ENCODE data around the gene CADM3. TPM values are rescaled to one million over a fixed set of nuclear protein-coding genes. Genes with fewer than 3 reads are reported as not detected.

CADM3 gene
- total RNA-seq, 5 donors from 2014 or later (not counting 1 experiment from before 2014, with no cell fraction given) = not detected

DNA sequence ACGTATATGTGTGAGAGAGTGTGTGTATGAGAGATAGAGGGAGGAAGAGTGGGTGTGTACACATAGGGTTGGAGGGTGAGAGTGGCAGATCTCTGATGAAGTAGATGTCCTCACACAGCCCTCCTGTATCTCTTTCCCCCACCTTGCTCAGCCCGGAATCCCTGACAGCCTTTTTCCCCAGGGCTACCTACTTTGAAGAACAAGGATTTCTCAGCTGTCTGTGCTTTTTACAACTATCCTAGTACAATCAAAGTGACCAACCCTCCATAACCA lies 29.1 kb upstream of the CADM3 start:
- peaks cover 27 to 41% of the 10 kb centered on the region in 2 donors for H3K27me3 Mint-ChIP-seq
- no peaks in the 10 kb centered on the region for H3K4me1 Mint-ChIP-seq
- DNase-seq = no peak
- no peak overlapping the region for H3K27ac ChIP-seq (ENCODE audit: low read length)
- ATAC-seq (replicated peaks in 1 of 4) = no peak
- WGBS (ENCODE audit: insufficient coverage) = 27% methylated on average over 1 of the region's 2 CpGs
- H3K9me3 ChIP-seq = no peaks in the 10 kb centered on the region
- no peaks in the 10 kb centered on the region for H3K4me1 ChIP-seq (ENCODE audit: control insufficient read depth in 1 of 2, extremely low read depth in 1 of 2, insufficient read depth in 2 of 2, low read length in 2 of 2)
- no peaks in the 10 kb centered on the region for H3K36me3 ChIP-seq (ENCODE audit: control insufficient read depth in 2 of 2, extremely low read depth in 1 of 2, insufficient read depth in 1 of 2, low read length in 1 of 2)
- ChIA-PET CTCF (no interaction called here), POLR2A (no interaction called here)
- H3K36me3 Mint-ChIP-seq = no peaks in the 10 kb centered on the region
- H3K27ac Mint-ChIP-seq = no peak overlapping the region
- no peak overlapping the region for H3K4me3 ChIP-seq (ENCODE audit: control insufficient read depth in 1 of 2, extremely low read depth in 1 of 2, low read length in 1 of 2)
- H3K27me3 ChIP-seq (replicated peaks in 1 of 2; ENCODE audit: control insufficient read depth in 2 of 2, extremely low read depth in 1 of 2, insufficient read depth in 2 of 2, low read length in 1 of 2) = peaks cover 10 to 21% of the 10 kb centered on the region in 2 experiments
- no peak overlapping the region for H3K4me3 Mint-ChIP-seq
- H3K9me3 Mint-ChIP-seq = no peaks in the 10 kb centered on the region

DNA sequence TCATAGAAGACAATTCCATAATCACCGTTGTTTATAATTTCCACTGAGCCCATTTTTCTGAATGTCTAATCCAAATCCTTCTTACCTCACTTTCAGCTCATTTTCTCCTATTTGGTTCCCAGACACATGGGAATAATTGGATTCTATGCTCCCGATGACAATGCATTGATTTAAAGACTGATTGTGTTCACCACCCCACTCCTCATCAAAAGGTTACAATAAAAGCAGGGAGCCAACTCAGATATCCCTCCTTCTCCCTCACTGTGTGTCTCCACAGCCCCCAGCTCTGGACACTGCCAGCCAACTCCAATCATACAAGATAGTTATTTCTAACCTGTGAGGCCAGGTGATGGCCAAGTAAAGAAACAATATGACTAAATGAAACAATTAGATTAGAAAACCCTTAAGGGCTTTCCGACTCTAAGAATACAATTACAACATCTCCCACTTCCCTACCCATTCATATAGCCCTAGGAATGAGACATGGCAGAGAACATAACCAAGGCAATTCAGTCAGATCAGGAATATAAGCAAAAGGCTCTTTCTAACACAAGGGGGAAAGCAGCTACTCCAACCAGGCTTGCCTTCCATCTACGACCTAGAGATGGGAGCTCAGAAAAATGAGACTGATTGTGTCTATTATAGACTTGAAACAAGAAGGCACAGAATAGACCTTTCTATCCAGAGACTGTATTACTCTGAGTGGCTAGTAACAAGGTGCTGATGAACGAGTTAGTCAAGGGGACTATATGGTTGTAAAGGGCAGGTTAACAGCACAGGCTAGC lies 28.5 kb upstream of the CADM3 start:
- CTCF ChIA-PET = no interaction called here
- Histone ChIP-seq H3K36me3 (ENCODE audit: control insufficient read depth in 2 of 2, extremely low read depth in 1 of 2, insufficient read depth in 1 of 2, low read length in 1 of 2) (no peaks in the 10 kb centered on the region), H3K9me3 (no peaks in the 10 kb centered on the region), H3K27ac (ENCODE audit: low read length) (no peak overlapping the region), H3K4me3 (ENCODE audit: control insufficient read depth in 1 of 2, extremely low read depth in 1 of 2, low read length in 1 of 2) (no peak overlapping the region), H3K27me3 (replicated peaks in 1 of 2; ENCODE audit: control insufficient read depth in 2 of 2, extremely low read depth in 1 of 2, insufficient read depth in 2 of 2, low read length in 1 of 2) (peaks cover 10 to 21% of the 10 kb centered on the region in 2 experiments), H3K4me1 (ENCODE audit: control insufficient read depth in 1 of 2, extremely low read depth in 1 of 2, insufficient read depth in 2 of 2, low read length in 2 of 2) (no peaks in the 10 kb centered on the region)
- Mint-ChIP-seq H3K27me3 (peaks cover 27 to 37% of the 10 kb centered on the region in 2 donors), H3K4me1 (no peaks in the 10 kb centered on the region), H3K27ac (no peak overlapping the region), H3K36me3 (no peaks in the 10 kb centered on the region), H3K9me3 (no peaks in the 10 kb centered on the region), H3K4me3 (no peak overlapping the region)
- DNase-seq (no peak), ATAC-seq (replicated peaks in 1 of 4) (no peak)
- 75% methylated on average over 2 of the region's 5 CpGs for WGBS (ENCODE audit: insufficient coverage)
- POLR2A ChIA-PET = interaction anchor here in 1 of 2 donors (0.6 kb wide), 1 partner anchor 348 kb away, joined by 3 read pairs; no protein-coding TSS in a partner anchor

DNA sequence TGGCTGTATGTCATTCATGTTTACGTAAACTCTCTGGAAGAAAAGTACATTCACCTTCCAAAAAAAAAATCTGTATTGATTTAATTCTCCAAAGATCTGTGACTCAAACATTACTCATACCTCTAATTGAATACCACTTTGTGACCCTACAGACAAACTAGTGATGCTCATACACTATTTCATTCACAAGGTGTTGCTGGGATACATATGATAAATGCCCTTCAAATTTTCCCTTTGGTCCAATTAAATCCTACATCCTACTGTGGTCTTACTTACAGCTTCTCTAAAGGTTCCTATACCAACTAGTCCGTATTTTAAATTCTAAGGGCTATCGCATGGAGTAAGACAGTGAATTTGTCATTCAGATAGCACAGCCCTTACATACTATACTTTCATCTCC lies 26.8 kb upstream of the CADM3 start:
- no peaks in the 10 kb centered on the region for H3K9me3 ChIP-seq
- ChIA-PET POLR2A (no interaction called here), CTCF (no interaction called here)
- no peaks in the 10 kb centered on the region for H3K4me1 ChIP-seq (ENCODE audit: control insufficient read depth in 1 of 2, extremely low read depth in 1 of 2, insufficient read depth in 2 of 2, low read length in 2 of 2)
- H3K4me3 Mint-ChIP-seq = no peak overlapping the region
- H3K36me3 Mint-ChIP-seq = no peaks in the 10 kb centered on the region
- peaks cover 7 to 16% of the 10 kb centered on the region in 2 experiments for H3K27me3 ChIP-seq (replicated peaks in 1 of 2; ENCODE audit: control insufficient read depth in 2 of 2, extremely low read depth in 1 of 2, insufficient read depth in 2 of 2, low read length in 1 of 2)
- no peak overlapping the region for H3K4me3 ChIP-seq (ENCODE audit: control insufficient read depth in 1 of 2, extremely low read depth in 1 of 2, low read length in 1 of 2)
- no peaks in the 10 kb centered on the region for H3K4me1 Mint-ChIP-seq
- no peaks in the 10 kb centered on the region for H3K36me3 ChIP-seq (ENCODE audit: control insufficient read depth in 2 of 2, extremely low read depth in 1 of 2, insufficient read depth in 1 of 2, low read length in 1 of 2)
- H3K9me3 Mint-ChIP-seq = no peaks in the 10 kb centered on the region
- 86% methylated on average over 2 of the region's 3 CpGs for WGBS (ENCODE audit: insufficient coverage)
- DNase-seq (no peak), ATAC-seq (replicated peaks in 1 of 4) (no peak)
- H3K27ac Mint-ChIP-seq = no peak overlapping the region
- peaks cover 18 to 32% of the 10 kb centered on the region in 2 donors for H3K27me3 Mint-ChIP-seq
- H3K27ac ChIP-seq (ENCODE audit: low read length) = no peak overlapping the region

DNA sequence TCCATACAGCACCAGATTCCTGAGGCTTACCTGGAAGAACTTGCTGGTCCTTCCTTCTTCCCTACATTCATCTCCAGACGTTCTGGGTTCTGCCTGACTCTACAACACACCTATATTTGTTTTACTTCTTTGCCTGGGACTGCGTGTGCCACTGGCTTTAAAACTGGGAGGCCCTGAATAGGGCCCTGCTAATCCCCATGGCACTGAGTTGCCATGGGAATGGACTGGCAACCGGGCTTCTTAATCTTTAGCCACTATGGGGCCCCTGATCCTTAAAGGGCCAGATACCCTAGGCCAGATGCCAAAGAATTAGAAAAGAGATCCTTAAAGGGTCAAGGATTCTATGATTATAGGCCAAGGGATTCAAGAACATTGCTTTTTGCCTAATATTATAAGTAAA lies 24.4 kb upstream of the CADM3 start:
- WGBS (ENCODE audit: insufficient coverage) = 39% methylated on average over 2 of the region's 3 CpGs

DNA sequence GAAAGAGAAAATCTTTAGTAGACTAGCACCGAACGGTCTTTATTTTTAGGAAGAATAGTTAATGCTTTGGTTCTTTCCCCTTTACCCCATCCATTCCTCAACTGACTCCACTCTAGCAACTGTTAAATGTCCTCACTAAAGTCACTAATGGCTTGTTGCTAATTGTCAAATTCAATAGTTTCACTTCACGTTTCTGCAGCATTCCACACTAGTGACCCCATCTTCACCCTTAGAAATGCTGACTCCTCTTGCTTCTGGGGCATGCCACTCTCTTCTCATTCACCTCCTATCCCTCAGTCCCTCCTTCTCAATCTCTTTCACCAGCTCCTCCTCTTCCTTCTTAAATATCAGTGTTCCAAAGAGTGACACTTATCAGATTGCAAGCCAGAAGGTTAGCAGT lies 19.4 kb upstream of the CADM3 start:
- CTCF ChIA-PET = no interaction called here
- no peak for ATAC-seq (replicated peaks in 1 of 4)
- H3K9me3 ChIP-seq = no peaks in the 10 kb centered on the region
- H3K27ac ChIP-seq (ENCODE audit: low read length) = no peak overlapping the region
- WGBS (ENCODE audit: insufficient coverage) = 30% methylated on average over 1 of the region's 3 CpGs
- Mint-ChIP-seq H3K27me3 (peaks cover 29 to 35% of the 10 kb centered on the region in 2 donors), H3K36me3 (no peaks in the 10 kb centered on the region), H3K27ac (no peak overlapping the region), H3K4me1 (no peaks in the 10 kb centered on the region), H3K9me3 (peaks cover 0 to 7% (median 0%) of the 10 kb centered on the region in 3 donors), H3K4me3 (no peak overlapping the region)
- POLR2A ChIA-PET = no interaction called here
- H3K4me1 ChIP-seq (ENCODE audit: control insufficient read depth in 1 of 2, extremely low read depth in 1 of 2, insufficient read depth in 2 of 2, low read length in 2 of 2) = no peaks in the 10 kb centered on the region
- peaks cover 0 to 3% of the 10 kb centered on the region in 2 experiments for H3K27me3 ChIP-seq (replicated peaks in 1 of 2; ENCODE audit: control insufficient read depth in 2 of 2, extremely low read depth in 1 of 2, insufficient read depth in 2 of 2, low read length in 1 of 2)
- H3K4me3 ChIP-seq (ENCODE audit: control insufficient read depth in 1 of 2, extremely low read depth in 1 of 2, low read length in 1 of 2) = no peak overlapping the region
- H3K36me3 ChIP-seq (ENCODE audit: control insufficient read depth in 2 of 2, extremely low read depth in 1 of 2, insufficient read depth in 1 of 2, low read length in 1 of 2) = no peaks in the 10 kb centered on the region
- DNase-seq = no peak

More for the DNA sequence above, 24.4 kb upstream of the CADM3 start:
- DNase-seq (no peak), ATAC-seq (replicated peaks in 1 of 4) (no peak)
- no peak overlapping the region for H3K4me3 Mint-ChIP-seq
- H3K9me3 Mint-ChIP-seq = no peaks in the 10 kb centered on the region
- no peak overlapping the region for H3K27ac ChIP-seq (ENCODE audit: low read length)
- no peaks in the 10 kb centered on the region for H3K9me3 ChIP-seq
- no peaks in the 10 kb centered on the region for H3K4me1 Mint-ChIP-seq
- no peak overlapping the region for H3K4me3 ChIP-seq (ENCODE audit: control insufficient read depth in 1 of 2, extremely low read depth in 1 of 2, low read length in 1 of 2)
- H3K27me3 ChIP-seq (replicated peaks in 1 of 2; ENCODE audit: control insufficient read depth in 2 of 2, extremely low read depth in 1 of 2, insufficient read depth in 2 of 2, low read length in 1 of 2) = peaks cover 0 to 4% of the 10 kb centered on the region in 2 experiments
- no peaks in the 10 kb centered on the region for H3K36me3 Mint-ChIP-seq
- H3K4me1 ChIP-seq (ENCODE audit: control insufficient read depth in 1 of 2, extremely low read depth in 1 of 2, insufficient read depth in 2 of 2, low read length in 2 of 2) = no peaks in the 10 kb centered on the region
- H3K36me3 ChIP-seq (ENCODE audit: control insufficient read depth in 2 of 2, extremely low read depth in 1 of 2, insufficient read depth in 1 of 2, low read length in 1 of 2) = no peaks in the 10 kb centered on the region
- peaks cover 16 to 27% of the 10 kb centered on the region in 2 donors for H3K27me3 Mint-ChIP-seq
- H3K27ac Mint-ChIP-seq = no peak overlapping the region
- ChIA-PET POLR2A (no interaction called here), CTCF (interaction anchor here in 1 of 2 donors (0.5 kb wide), 1 partner anchor 63 kb away, joined by 4 read pairs; no protein-coding TSS in a partner anchor)

DNA sequence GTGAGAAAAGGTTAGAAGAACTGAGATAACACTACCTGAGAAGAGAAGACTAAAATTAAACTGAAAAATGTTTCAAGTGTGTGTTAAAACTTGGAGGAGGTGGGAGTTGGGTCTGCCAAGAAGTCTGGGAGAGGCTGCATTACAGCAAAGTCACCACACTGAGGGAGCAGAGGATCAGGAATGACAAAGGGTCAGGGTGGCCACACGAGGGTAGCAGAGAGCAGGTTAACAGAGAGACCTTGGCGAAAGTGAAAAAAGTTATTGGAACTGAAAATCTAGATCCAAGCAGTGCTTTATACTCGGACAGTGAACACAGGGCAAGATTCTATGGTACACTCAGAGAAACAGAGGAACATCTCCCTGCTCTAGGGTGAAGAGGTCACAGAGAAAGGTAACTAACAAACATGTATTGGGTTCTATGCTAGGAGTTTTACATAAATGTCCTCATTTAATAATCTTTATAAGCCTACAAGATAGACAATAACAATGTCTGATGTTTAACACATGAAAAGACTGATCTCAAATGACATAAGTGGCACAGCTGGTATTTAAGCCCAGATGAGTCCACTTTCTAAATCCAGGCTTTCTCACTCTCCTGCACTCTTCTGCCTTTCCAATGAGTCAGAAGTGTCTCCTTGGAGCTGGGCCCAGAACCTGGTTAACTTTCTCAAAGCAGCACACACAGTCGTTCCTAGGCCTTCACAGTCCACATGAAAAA lies 10.3 kb upstream of the CADM3 start:
- Mint-ChIP-seq H3K4me1 (peaks cover 2 to 7% (median 2%) of the 10 kb centered on the region in 3 donors), H3K27ac (no peak overlapping the region), H3K4me3 (no peak overlapping the region), H3K36me3 (no peaks in the 10 kb centered on the region), H3K9me3 (no peaks in the 10 kb centered on the region), H3K27me3 (peaks cover 42 to 56% of the 10 kb centered on the region in 2 donors)
- 6% methylated on average over 3 of the region's 4 CpGs for WGBS (ENCODE audit: insufficient coverage)
- peak; percentile 11 to 72 (median 45) for DNase-seq
- CTCF ChIA-PET = interaction anchor here (0.5 to 1.4 kb wide), 5 partner anchors 23 to 847 kb away, joined by 3 to 6 read pairs (median 3); no protein-coding TSS in a partner anchor
- Histone ChIP-seq H3K36me3 (ENCODE audit: control insufficient read depth in 2 of 2, extremely low read depth in 1 of 2, insufficient read depth in 1 of 2, low read length in 1 of 2) (no peaks in the 10 kb centered on the region), H3K4me1 (ENCODE audit: control insufficient read depth in 1 of 2, extremely low read depth in 1 of 2, insufficient read depth in 2 of 2, low read length in 2 of 2) (no peaks in the 10 kb centered on the region), H3K27ac (ENCODE audit: low read length) (no peak overlapping the region), H3K4me3 (ENCODE audit: control insufficient read depth in 1 of 2, extremely low read depth in 1 of 2, low read length in 1 of 2) (no peak overlapping the region), H3K27me3 (replicated peaks in 1 of 2; ENCODE audit: control insufficient read depth in 2 of 2, extremely low read depth in 1 of 2, insufficient read depth in 2 of 2, low read length in 1 of 2) (peaks cover 4 to 6% of the 10 kb centered on the region in 2 experiments), H3K9me3 (no peaks in the 10 kb centered on the region)
- POLR2A ChIA-PET = no interaction called here
- peak; percentile 60 to 79 (median 68) for ATAC-seq (replicated peaks in 1 of 4)
